Measurements from ENCODE around the gene SF3B4.

- TF ChIP-seq CTCF (conservative IDR thresholded peaks at IDR 0.05; ENCODE audit: low read length) (no peak), EZH2phosphoT487 (IDR thresholded peaks at IDR 0.05; ENCODE audit: borderline replicate concordance, low read depth, low read length) (no peak)
These were observed 44.9 kb upstream of the SF3B4 start for GRCh38 chr1:149972547-149972946.
